Neutrophil (primary cell): ENCODE results near the gene IFNL1.
"Not testable (repeated sequence)": the region's sequence is repeated elsewhere in the genome, so short reads cannot be mapped to it uniquely, and the experiment has no call there.

Experiments used
- H3K27ac ChIP-seq: fragments of 200-600 bp; sonication (generic); 2 replicates; pipeline ENCODE4 v1.5.1; 2016; ENCODE audit warnings: mild to moderate bottlenecking, moderate library complexity
- H3K27me3 ChIP-seq: fragments of 200-600 bp; sonication (generic); 2 replicates; pipeline ENCODE4 v1.6.0; 2016; ENCODE audit warnings: mild to moderate bottlenecking
- H3K36me3 ChIP-seq: fragments of 200-600 bp; sonication (generic); 2 replicates; pipeline ENCODE4 v1.5.1; 2017
- H3K4me1 ChIP-seq, 2 experiments: fragments of 200-600 bp in 1 of 2; sonication (generic) in 1 of 2; 1 replicate in 1 of 2; 2 replicates in 1 of 2; pipeline versions ENCODE4 v1.5.1 to v1.6.1; 2013 to 2016; ENCODE audit warnings: low read depth in 1 of 2, low read length in 1 of 2, mild to moderate bottlenecking in 1 of 2, moderate library complexity in 1 of 2; ENCODE audit not compliant: control insufficient read depth in 1 of 2, insufficient read depth in 1 of 2
- H3K4me3 ChIP-seq, 2 experiments: fragments of 200-600 bp in 1 of 2; sonication (generic) in 1 of 2; 1 replicate in 1 of 2; 2 replicates in 1 of 2; pipeline ENCODE4 v1.5.1; 2013 to 2016; ENCODE audit warnings: low read depth in 1 of 2, low read length in 1 of 2, mild to moderate bottlenecking in 1 of 2, moderate library complexity in 1 of 2
- H3K9me3 ChIP-seq: fragments of 200-600 bp; sonication (generic); 2 replicates; pipeline ENCODE4 v1.5.1; 2016
- CTCF ChIP-seq: fragments of 200-600 bp; sonication (generic); IDR thresholded peaks from 2 replicates; pipeline ENCODE4 v1.5.1; 2016; ENCODE audit warnings: antibody characterized with exemption

IFNL1 gene

DNA sequence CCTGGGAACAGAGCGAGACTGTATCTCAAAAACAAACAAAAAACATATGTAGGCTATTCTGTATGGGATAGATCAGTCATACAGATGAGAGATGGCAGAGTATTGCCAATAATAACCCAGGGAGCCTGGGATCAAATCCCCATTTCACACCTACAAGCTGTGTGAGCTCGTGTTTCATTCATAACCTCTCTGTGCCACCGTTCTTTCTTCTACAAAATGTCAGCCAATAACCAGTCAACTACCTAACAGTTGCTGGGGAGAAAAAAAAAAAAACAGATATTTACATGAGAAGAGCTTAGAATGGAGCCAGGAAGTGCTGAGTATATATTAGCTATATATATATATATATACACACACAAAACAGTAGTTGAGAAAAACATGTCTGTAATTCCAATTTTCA, 34.5 kb upstream of the IFNL1 start:
- H3K4me1 ChIP-seq = no peaks in the 10 kb centered on the region
- H3K9me3 ChIP-seq = no peaks in the 10 kb centered on the region
- H3K27me3 ChIP-seq = peaks cover 61% of the 10 kb centered on the region
- no peak for TF ChIP-seq CTCF
- no peak overlapping the region for H3K27ac ChIP-seq
- no peaks in the 10 kb centered on the region for H3K36me3 ChIP-seq
- no peak overlapping the region for H3K4me3 ChIP-seq

DNA sequence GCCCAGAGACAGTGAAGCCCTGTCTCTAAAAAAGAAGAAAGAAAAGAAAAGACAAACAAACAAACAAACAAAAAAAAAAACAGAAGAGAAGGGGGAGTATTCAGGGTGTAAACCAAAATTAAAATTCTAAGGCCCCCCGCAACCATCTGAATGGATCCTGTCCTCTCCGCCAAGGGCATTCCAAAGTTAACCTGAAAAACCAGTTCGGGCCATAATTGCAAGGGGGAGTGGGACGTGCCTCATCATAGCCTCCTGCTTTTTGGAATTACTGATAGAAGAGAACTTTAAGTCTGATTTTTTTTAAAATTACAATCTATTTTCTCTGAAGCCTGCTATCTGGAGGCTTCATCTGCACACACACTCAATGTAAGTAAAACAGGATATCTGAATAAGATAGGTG, 33.7 kb upstream of the IFNL1 start:
- H3K9me3 ChIP-seq = no peaks in the 10 kb centered on the region
- no peak overlapping the region for H3K4me3 ChIP-seq
- peaks cover 69% of the 10 kb centered on the region for H3K27me3 ChIP-seq
- H3K36me3 ChIP-seq = no peaks in the 10 kb centered on the region
- H3K4me1 ChIP-seq = no peaks in the 10 kb centered on the region
- TF ChIP-seq CTCF = no peak
- no peak overlapping the region for H3K27ac ChIP-seq

- no peak for TF ChIP-seq CTCF
- H3K36me3 ChIP-seq = no peaks in the 10 kb centered on the region
- H3K4me1 ChIP-seq = no peaks in the 10 kb centered on the region
- H3K27me3 ChIP-seq = peaks cover 77% of the 10 kb centered on the region
- H3K9me3 ChIP-seq = no peaks in the 10 kb centered on the region
- no peak overlapping the region for H3K27ac ChIP-seq
- H3K4me3 ChIP-seq = no peak overlapping the region
These were observed 32.3 kb upstream of the IFNL1 start for GRCh38 chr19:39263912-39264305.

DNA sequence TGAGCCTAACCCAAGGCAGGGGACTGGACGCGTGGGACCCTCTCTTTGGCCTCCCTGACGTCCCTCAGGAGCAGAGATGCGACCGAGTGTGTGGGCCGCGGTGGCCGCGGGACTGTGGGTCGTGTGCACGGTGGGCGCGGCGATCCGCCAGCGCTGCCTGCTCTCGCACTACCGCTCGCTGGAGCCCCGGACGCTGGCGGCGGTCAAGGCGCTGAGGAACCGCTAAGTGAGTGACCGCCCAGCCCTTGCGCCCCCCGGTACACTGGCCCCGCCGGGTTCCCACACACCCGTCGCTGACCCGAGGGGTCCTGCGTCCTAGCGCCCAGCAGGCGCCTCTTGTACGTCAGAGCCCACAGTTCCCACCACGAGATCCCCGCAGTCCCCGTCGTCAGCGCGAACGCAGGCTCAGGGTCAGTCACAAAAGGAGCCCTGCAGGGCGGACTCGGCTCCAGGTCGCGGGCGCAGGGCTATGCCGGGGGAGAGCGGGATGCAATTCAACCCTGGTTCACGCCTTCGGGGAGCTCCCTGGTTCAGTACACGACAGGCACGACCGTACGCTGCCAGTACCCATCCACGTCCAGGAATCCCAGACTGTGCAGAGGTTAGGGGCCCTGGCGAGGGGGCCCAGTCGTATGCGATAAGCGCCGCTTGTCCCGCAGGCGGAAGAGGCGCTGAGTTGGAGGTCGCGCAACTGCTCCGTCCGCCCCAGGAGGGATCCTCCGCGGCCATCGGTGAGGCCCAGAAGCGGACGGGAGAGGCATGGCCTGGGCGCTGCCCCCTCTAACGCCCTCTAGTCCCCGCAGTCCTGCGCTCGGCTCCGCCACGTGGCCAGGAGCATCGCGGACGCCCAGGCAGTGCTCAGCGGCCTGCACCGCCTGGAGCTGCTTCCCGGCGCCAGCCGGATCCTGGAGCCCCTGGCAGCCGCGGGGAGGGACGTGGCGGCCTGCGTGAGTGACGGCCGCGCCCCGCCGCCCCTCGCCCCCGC, 31.6 kb upstream of the IFNL1 start:
- peaks cover 80% of the 10 kb centered on the region for H3K27me3 ChIP-seq
- TF ChIP-seq CTCF = no peak

GRCh38 chr19:39265321-39265916, 30.8 kb upstream of the IFNL1 start:
- Histone ChIP-seq H3K27me3 (peaks cover 73% of the 10 kb centered on the region), H3K27ac (no peak overlapping the region), H3K4me1 (no peaks in the 10 kb centered on the region), H3K36me3 (no peaks in the 10 kb centered on the region), H3K9me3 (no peaks in the 10 kb centered on the region), H3K4me3 (no peak overlapping the region)
- TF ChIP-seq CTCF = no peak

More for the DNA sequence above, 31.6 kb upstream of the IFNL1 start:
- no peaks in the 10 kb centered on the region for H3K4me1 ChIP-seq
- no peak overlapping the region for H3K27ac ChIP-seq
- H3K9me3 ChIP-seq = no peaks in the 10 kb centered on the region
- no peaks in the 10 kb centered on the region for H3K36me3 ChIP-seq
- H3K4me3 ChIP-seq = no peak overlapping the region

- not testable (repeated sequence) for H3K9me3 ChIP-seq, H3K27ac ChIP-seq, H3K4me3 ChIP-seq, H3K4me1 ChIP-seq, H3K36me3 ChIP-seq
- H3K27me3 ChIP-seq = peaks cover 49% of the 10 kb centered on the region
These were observed 28.1 kb upstream of the IFNL1 start, which contains the start of gene IFNL2 for GRCh38 chr19:39268085-39268484. Gene IFNL2 (plus strand): TSS chr19:39268396. CDS start chr19:39268569, 173 bp downstream.

GRCh38 chr19:39268531-39269223, 27.5 kb upstream of the IFNL1 start:
- not testable (repeated sequence) for H3K36me3 ChIP-seq, H3K4me3 ChIP-seq, H3K4me1 ChIP-seq, H3K27ac ChIP-seq, H3K9me3 ChIP-seq
- peaks cover 43% of the 10 kb centered on the region for H3K27me3 ChIP-seq

- H3K36me3 ChIP-seq, H3K4me3 ChIP-seq, H3K27ac ChIP-seq, H3K4me1 ChIP-seq, H3K9me3 ChIP-seq: not testable (repeated sequence)
- peaks cover 36% of the 10 kb centered on the region for H3K27me3 ChIP-seq
These were observed 26.8 kb upstream of the IFNL1 start for GRCh38 chr19:39269369-39269768.
